Measurements from ENCODE around the gene TMX2.
"Not testable (repeated sequence)": the region's sequence is repeated elsewhere in the genome, so short reads cannot be mapped to it uniquely, and the experiment has no call there.

Gene TMX2

DNA sequence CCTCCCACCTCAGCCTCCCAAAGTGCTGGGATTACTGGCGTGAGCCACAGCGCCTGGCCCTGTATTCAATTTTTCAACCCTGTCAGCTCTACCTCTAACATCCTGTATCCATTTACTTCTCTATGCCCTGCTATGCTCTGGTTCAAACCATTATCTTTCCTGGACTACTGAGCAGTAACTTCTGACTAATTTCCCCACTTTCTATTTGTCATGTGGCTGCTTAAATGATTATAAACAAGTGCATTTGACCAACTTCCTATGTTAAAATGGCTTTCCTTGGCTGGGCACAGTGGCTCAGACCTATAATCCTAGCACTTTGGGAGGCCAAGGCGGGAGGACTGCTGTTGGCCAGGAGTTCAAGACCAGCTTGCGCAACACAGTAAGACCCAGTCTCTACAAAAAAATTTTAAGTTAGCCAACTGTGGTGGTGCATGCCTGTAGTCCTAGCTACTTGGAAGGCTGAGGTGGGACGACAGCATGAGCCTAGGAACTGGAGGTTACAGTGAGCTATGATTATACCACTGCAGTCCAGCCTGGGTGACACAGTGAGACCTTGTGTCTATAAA lies 2.5 kb upstream of the TMX2 start:
- Histone ChIP-seq H3K4me3 (replicated peaks; ENCODE audit: low read depth, low read length) (no peak overlapping the region), H3K27me3 (replicated peaks; ENCODE audit: control insufficient read depth, insufficient read depth, low read length) (no peaks in the 10 kb centered on the region), H3K36me3 (ENCODE audit: control insufficient read depth, insufficient read depth, low read length) (peaks cover under 1% of the 10 kb centered on the region; the same call in 1 of the 2 replicates)
- DNase-seq (ENCODE audit: extremely low read depth, insufficient read length): no peak
- TF ChIP-seq, protein P1, sequence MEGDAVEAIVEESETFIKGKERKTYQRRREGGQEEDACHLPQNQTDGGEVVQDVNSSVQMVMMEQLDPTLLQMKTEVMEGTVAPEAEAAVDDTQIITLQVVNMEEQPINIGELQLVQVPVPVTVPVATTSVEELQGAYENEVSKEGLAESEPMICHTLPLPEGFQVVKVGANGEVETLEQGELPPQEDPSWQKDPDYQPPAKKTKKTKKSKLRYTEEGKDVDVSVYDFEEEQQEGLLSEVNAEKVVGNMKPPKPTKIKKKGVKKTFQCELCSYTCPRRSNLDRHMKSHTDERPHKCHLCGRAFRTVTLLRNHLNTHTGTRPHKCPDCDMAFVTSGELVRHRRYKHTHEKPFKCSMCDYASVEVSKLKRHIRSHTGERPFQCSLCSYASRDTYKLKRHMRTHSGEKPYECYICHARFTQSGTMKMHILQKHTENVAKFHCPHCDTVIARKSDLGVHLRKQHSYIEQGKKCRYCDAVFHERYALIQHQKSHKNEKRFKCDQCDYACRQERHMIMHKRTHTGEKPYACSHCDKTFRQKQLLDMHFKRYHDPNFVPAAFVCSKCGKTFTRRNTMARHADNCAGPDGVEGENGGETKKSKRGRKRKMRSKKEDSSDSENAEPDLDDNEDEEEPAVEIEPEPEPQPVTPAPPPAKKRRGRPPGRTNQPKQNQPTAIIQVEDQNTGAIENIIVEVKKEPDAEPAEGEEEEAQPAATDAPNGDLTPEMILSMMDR (IDR thresholded peaks at IDR 0.05; ENCODE audit: insufficient read depth, low read length, poor library complexity, severe bottlenecking): no peak

DNA sequence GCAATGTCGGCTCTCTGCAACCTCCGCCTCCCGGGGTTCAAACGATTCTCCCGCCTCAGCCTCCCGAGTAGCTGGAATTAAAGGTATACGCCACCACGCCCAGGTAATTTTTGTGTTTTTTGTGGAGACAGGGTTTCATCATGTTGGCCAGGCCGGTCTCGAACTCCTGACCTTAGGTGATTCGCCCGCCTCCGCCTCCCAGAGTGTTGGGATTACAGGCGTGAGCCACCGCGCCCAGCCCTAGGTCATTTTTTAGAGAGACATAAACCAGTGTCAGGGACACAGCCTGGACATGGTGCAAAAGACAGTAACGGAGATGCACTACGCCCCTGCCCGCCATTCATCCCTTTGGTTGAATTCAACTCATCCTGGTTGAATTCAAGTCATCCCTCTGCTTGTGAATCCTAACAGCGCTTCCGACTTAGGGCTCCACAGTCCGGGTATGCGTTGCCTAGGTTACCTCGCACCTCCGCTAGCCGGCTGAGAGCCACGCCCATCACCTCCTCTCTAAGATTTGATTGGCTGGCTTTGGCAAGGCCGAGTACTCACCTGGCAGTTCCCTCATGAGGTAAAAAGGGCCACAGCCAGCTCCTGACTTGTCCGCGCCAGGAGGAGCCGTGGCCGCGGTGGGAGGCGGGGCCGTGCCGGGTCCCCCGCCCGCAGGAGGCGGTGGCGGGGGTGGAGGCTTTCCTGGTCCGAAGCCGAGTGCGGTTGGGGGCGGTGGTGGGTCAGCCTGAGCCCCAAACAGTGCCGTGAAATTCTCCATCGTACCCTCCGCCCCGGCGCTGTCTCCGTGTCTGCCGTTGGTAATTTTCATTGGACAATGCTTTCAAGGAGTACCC lies 758 bp upstream of the TMX2 start, which contains the start of gene MED19:
Gene MED19 (minus strand): TSS at position 802 of the 842 bp plus-strand sequence. CDS start 36 bp downstream, at position 766.
- peak; percentile 87 for DNase-seq (ENCODE audit: extremely low read depth, insufficient read length)
- TF ChIP-seq, protein P1 (IDR thresholded peaks at IDR 0.05; ENCODE audit: insufficient read depth, low read length, poor library complexity, severe bottlenecking): no peak

DNA sequence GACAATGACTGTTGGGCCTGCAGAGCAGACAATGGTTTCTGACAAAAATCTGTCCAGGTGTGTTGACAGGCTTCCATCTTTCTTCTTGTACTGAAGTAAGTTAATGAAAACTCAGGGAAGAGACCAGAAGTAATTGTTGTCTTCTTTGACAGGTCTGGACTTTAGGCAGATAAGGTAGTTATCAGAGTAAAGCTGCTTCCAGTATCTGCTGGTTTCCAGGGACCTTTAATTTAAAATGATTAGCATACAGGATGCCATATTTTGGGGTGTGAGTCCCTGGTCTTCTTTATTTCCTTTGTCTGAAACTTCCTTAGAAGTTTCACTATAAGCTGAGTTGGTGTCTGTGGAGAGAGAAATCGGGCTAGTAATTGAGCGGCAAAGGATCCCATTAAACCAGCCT lies 1.4 kb downstream of the TMX2 start:
- peaks cover 1% of the 10 kb centered on the region for H3K36me3 ChIP-seq (ENCODE audit: control insufficient read depth, insufficient read depth, low read length)
- no peak for DNase-seq (ENCODE audit: extremely low read depth, insufficient read length)
- peak overlapping the region; percentile 99 for H3K4me3 ChIP-seq (replicated peaks; ENCODE audit: low read depth, low read length)
- TF ChIP-seq, protein P1 (IDR thresholded peaks at IDR 0.05; ENCODE audit: insufficient read depth, low read length, poor library complexity, severe bottlenecking): no peak
- no peaks in the 10 kb centered on the region for H3K27me3 ChIP-seq (replicated peaks; ENCODE audit: control insufficient read depth, insufficient read depth, low read length)

More for the DNA sequence above, 758 bp upstream of the TMX2 start, which contains the start of gene MED19:
- Histone ChIP-seq H3K4me3 (replicated peaks; ENCODE audit: low read depth, low read length) (peak within 1 kb of the TSS; percentile 99), H3K27me3 (replicated peaks; ENCODE audit: control insufficient read depth, insufficient read depth, low read length) (no peaks in the 10 kb centered on the region), H3K36me3 (ENCODE audit: control insufficient read depth, insufficient read depth, low read length) (no peaks in the 10 kb centered on the region)

DNA sequence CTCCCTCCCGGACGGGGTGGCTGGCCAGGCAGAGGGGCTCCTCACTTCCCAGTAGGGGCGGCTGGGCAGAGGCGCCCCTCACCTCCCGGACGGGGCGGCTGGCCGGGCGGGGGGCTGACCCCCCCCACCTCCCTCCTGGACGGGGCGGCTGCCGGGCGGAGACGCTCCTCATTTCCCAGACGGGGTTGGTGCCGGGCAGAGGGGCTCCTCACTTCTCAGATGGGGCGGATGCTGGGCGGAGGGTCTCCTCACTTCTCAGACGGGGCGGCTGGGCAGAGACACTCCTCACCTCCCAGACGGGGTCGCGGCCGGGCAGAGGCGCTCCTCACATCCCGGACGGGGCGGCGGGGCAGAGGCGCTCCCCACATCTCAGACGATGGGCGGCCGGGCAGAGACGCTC lies 4.3 kb downstream of the TMX2 start:
- not testable (repeated sequence) for DNase-seq (ENCODE audit: extremely low read depth, insufficient read length); H3K4me3 ChIP-seq (replicated peaks; ENCODE audit: low read depth, low read length); H3K36me3 ChIP-seq (ENCODE audit: control insufficient read depth, insufficient read depth, low read length)

DNA sequence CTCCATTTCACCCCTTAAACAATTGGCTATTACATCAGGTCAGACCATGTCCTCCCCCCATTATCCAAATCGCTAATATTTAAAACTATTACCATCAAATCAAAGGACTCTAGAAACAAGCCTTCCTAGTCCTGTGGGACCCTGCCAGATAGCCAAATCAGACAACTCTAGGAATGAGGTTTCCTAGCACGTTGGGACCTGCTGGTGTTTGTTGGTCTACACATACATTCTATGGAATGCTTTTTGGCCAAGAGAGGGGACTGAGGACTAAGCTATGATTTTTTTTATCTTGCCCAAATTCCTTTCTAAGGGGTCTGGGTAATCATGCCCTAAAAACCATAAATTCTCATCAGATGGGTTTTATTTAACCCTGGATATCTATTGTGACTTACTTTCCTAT lies 14.8 kb downstream of the TMX2 start:
- TF ChIP-seq, protein P1 (IDR thresholded peaks at IDR 0.05; ENCODE audit: insufficient read depth, low read length, poor library complexity, severe bottlenecking): no peak
- H3K36me3 ChIP-seq (ENCODE audit: control insufficient read depth, insufficient read depth, low read length): no peaks in the 10 kb centered on the region; the same call in 1 of the 2 replicates

More for the DNA sequence above, 4.3 kb downstream of the TMX2 start:
- H3K27me3 ChIP-seq (replicated peaks; ENCODE audit: control insufficient read depth, insufficient read depth, low read length): not testable (repeated sequence)

DNA sequence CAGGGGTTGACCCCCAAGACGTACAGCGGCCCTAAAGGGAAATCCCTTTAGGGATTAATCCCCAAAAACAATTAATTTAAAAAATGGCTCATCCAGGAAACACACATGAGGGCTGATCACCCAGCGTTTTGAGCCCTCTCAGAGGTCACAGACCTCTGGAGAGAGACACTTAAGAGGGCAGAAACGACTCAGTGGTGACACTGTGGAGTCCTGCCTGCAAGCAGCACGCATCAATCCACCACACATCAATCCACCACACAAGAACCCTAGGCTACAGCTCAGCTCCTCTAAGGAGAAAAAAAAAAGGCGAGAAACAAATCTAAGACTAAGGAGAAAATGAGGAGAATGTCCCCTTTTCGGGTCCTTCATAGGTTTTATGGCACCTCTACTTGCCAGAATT lies 16.4 kb downstream of the TMX2 start:
- Histone ChIP-seq H3K36me3 (ENCODE audit: control insufficient read depth, insufficient read depth, low read length) (no peaks in the 10 kb centered on the region), H3K27me3 (replicated peaks; ENCODE audit: control insufficient read depth, insufficient read depth, low read length) (no peaks in the 10 kb centered on the region), H3K4me3 (replicated peaks; ENCODE audit: low read depth, low read length) (no peak overlapping the region)
- TF ChIP-seq, protein P1 (IDR thresholded peaks at IDR 0.05; ENCODE audit: insufficient read depth, low read length, poor library complexity, severe bottlenecking): no peak
- no peak for DNase-seq (ENCODE audit: extremely low read depth, insufficient read length)

More for the DNA sequence above, 14.8 kb downstream of the TMX2 start:
- no peak overlapping the region for H3K4me3 ChIP-seq (replicated peaks; ENCODE audit: low read depth, low read length)
- no peaks in the 10 kb centered on the region for H3K27me3 ChIP-seq (replicated peaks; ENCODE audit: control insufficient read depth, insufficient read depth, low read length)
- no peak for DNase-seq (ENCODE audit: extremely low read depth, insufficient read length)
